T-helper 1 cell treated with Interleukin-12 subunit alpha and Interleukin-12 subunit beta and Interleukin-4 antibody, amounts not matched to agents 30 μg/mL and 1 μg/mL, for 36 hours (primary cell): Measurements from ENCODE around the gene DEDD.

Experiments used
- H3K27ac Mint-ChIP-seq: one replicate; pipeline ENCODE4 v1.8.0; 2021; ENCODE audit warnings: mild to moderate bottlenecking, mixed read lengths
- H3K27me3 Mint-ChIP-seq: one replicate; pipeline ENCODE4 v1.8.0; 2021; ENCODE audit warnings: low read depth, mixed read lengths
- H3K36me3 Mint-ChIP-seq: one replicate; pipeline ENCODE4 v1.8.0; 2021; ENCODE audit warnings: low read depth, mixed read lengths
- H3K4me1 Mint-ChIP-seq: one replicate; pipeline ENCODE4 v1.8.0; 2021; ENCODE audit warnings: low read depth, mixed read lengths
- H3K4me3 Mint-ChIP-seq: one replicate; pipeline ENCODE4 v1.8.0; 2021; ENCODE audit warnings: mild to moderate bottlenecking, moderate library complexity, mixed read lengths
- H3K9me3 Mint-ChIP-seq: one replicate; pipeline ENCODE4 v1.8.0; 2021; ENCODE audit warnings: mixed read lengths

DEDD gene

DNA sequence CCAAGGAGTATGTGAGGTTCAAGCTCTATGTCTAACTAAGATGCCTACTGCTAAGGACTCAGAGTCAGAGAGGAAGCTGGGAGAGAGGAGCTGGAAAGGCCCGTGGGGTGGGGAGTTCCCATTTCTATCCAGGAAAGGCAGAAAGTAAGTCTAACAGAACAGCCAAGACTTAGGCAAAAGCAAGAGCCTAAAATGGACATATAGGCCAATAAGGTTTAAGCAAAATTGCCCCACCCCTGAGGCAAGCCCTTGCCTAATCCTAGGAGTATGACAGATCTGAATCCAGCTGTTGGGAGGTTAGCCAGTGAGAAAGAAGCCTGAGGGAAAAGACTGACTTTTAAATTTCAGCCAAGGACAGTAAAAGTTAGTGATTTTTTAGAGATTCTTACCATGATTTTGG is 35.9 kb downstream of the DEDD start:
- Mint-ChIP-seq H3K27ac (no peak overlapping the region), H3K4me1 (peaks cover 44% of the 10 kb centered on the region), H3K4me3 (no peak overlapping the region), H3K36me3 (peaks cover 12% of the 10 kb centered on the region), H3K27me3 (peaks cover 12% of the 10 kb centered on the region), H3K9me3 (no peaks in the 10 kb centered on the region)

DNA sequence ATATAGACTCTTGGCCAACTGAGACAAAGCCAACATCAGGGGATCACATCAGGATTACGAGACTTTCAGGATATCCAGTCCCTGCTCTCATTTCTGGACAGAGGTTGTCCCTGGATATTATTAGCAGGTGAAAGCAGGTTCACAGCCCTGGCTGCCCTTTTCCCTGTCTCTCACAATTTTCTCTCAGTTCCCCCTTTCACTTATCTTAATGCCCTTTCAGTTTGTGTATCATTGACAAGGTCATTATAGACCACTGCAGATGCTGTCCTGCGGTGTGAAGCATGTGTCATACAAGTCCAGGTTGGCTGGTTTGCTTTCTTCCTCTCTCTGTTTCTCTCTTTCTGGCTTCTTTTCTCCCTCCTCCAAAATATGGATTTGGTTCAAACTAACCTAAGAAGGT is 36.5 kb downstream of the DEDD start:
- H3K27ac Mint-ChIP-seq = no peak overlapping the region

DNA sequence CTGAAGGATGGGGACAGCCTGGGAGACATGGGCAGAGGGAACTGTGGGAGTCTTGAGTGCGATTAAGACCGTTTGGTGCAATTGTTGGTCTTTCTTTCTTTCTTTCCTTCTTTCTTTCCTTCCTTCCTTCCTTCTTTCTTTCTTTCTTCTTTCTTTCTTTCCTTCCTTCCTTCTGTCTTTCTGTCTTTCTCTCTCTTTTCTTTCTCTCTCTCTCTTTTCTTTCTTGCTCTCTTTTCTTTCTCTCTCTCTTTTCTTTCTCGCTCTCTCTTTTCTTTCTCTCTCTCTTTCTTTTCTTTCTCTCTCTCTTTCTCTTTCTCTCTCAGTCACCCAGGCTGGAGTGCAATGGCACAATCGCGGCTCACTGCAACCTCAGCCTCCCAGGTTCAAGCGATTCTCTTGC is 37.2 kb downstream of the DEDD start:
- Mint-ChIP-seq H3K4me3 (no peak overlapping the region), H3K4me1 (peaks cover 51% of the 10 kb centered on the region), H3K27ac (no peak overlapping the region), H3K27me3 (peaks cover 12% of the 10 kb centered on the region), H3K36me3 (peaks cover 8% of the 10 kb centered on the region), H3K9me3 (no peaks in the 10 kb centered on the region)

More for the DNA sequence above, 36.5 kb downstream of the DEDD start:
- H3K36me3 Mint-ChIP-seq = peaks cover 9% of the 10 kb centered on the region
- no peaks in the 10 kb centered on the region for H3K9me3 Mint-ChIP-seq
- peaks cover 12% of the 10 kb centered on the region for H3K27me3 Mint-ChIP-seq
- H3K4me1 Mint-ChIP-seq = peaks cover 44% of the 10 kb centered on the region
- H3K4me3 Mint-ChIP-seq = no peak overlapping the region

DNA sequence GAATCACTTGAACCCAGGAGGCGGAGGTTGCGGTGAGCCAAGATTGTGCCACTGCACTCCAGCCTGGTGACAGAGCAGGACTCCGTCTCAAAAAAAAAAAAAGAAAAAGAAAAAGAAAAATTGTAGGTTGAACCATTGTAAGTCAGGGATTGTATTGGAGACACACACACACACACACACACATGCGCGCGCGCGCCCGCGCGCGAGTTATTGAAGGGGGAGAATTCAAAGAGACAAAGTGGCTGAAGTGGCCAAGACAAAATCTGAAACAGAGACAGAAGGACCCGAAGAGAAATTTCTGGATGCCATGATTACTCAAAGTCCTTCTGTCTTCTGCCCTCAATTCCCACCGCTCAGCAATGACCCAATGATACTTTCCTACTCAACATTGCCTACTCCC is 38.0 kb downstream of the DEDD start:
- Mint-ChIP-seq H3K27ac (no peak overlapping the region), H3K4me1 (peaks cover 51% of the 10 kb centered on the region), H3K9me3 (no peaks in the 10 kb centered on the region)

DNA sequence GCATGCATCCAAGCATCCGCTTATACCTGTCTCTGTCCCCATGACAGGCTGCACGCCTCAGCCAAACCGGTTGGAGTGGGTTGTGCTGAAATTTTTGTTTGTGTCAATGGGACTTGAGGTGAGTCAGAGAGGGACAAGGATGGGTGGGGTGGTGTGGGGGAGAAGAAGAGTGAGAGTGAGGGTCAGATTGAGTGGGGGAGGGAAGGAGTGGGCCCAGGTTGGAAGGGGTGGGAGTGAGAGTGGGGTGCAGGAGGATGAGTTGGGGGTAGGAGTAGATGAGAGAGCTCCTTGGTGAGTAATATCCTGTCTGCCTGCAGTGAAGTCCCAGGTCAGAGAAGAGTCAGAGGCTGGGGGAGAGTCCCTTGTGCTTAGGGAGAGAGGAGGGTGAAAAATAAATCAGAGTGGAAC is 39.8 kb downstream of the DEDD start:
- peaks cover 3% of the 10 kb centered on the region for H3K36me3 Mint-ChIP-seq
- peak overlapping the region; percentile 38 for H3K27ac Mint-ChIP-seq
- peaks cover 42% of the 10 kb centered on the region for H3K4me1 Mint-ChIP-seq
- H3K4me3 Mint-ChIP-seq = no peak overlapping the region
- no peaks in the 10 kb centered on the region for H3K9me3 Mint-ChIP-seq
- H3K27me3 Mint-ChIP-seq = peaks cover 8% of the 10 kb centered on the region

More for the DNA sequence above, 38.0 kb downstream of the DEDD start:
- Mint-ChIP-seq H3K36me3 (peaks cover 3% of the 10 kb centered on the region), H3K4me3 (no peak overlapping the region), H3K27me3 (peaks cover 12% of the 10 kb centered on the region)

DNA sequence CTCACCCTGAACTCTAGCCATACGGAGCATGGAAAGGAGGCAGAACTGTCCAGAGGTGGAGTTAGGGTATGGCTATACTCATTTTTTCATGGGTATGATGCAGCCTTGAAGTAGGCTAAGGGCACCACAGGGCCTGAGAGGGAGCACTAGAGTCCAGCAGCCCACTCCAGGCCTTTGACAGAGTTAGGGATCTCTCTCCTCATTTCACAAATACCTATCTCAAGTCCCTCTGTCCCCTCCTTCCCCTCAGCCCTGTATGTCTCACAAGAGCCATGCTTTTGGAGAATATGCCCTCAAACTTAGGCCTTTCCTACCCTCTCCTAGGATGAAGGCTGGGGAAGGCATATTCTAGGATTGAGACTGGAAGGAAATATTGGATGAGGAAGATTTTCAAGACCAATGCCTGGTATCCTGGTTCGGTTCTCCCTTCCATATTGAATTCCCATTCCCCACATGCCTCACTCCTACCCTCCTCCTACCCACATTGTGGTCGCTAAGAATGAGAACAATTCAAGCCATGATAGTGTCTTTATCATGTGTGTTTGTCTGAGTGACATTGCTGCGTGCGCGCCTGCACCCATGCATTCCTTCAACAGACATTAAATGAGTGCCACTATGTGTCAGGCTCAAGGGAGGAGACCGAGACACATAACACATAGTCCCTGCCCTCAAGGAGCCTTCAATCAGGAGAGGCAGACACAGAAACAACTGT is 40.5 kb downstream of the DEDD start:
- H3K9me3 Mint-ChIP-seq = no peaks in the 10 kb centered on the region
- no peaks in the 10 kb centered on the region for H3K36me3 Mint-ChIP-seq
- H3K27ac Mint-ChIP-seq = no peak overlapping the region
- H3K4me1 Mint-ChIP-seq = peaks cover 38% of the 10 kb centered on the region
- H3K4me3 Mint-ChIP-seq = no peak overlapping the region
- peaks cover 5% of the 10 kb centered on the region for H3K27me3 Mint-ChIP-seq

DNA sequence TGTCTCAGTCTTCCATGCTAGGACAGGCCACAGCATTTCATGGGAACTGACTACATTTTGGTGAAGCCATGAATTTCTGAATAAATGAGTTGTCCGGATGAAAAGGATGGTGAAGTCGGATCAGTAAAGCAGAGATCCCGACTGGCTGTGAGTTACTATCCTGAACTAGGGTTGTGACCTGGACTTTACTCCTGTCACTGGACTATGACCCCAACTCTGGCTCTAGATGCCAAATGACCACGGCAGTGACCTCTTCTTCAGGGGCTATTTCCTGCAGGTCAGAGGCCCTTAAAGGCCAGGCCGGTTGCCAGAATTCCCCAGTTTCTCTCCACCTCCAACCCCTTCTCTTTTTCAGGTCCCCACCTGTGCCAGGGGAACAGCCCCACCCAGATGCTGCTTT is 41.4 kb downstream of the DEDD start:
- no peak overlapping the region for H3K4me3 Mint-ChIP-seq
- H3K27ac Mint-ChIP-seq = no peak overlapping the region

DNA sequence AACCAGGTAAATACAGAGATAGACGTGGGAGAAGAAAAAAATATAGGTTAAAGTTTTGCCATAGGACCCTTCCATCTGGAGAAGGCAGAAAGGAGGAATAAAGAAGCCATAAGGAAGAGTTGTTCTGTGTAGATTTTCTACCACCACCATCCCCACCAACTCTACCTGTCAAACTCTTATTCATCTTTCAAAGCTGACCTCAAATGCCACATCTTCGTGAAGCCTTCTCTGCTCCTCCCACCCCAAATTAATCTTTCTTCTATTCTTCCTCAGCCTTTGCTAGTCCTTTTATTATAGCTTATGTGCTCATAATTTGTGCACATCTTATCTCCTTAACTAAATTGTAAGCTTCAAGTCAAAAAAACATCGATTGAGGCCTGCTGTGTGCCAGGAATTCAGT is 41.9 kb downstream of the DEDD start:
- no peak overlapping the region for H3K27ac Mint-ChIP-seq
- H3K36me3 Mint-ChIP-seq = no peaks in the 10 kb centered on the region
- no peak overlapping the region for H3K4me3 Mint-ChIP-seq
- H3K4me1 Mint-ChIP-seq = peaks cover 30% of the 10 kb centered on the region
- no peaks in the 10 kb centered on the region for H3K9me3 Mint-ChIP-seq
- peaks cover 5% of the 10 kb centered on the region for H3K27me3 Mint-ChIP-seq

More for the DNA sequence above, 41.4 kb downstream of the DEDD start:
- peaks cover 30% of the 10 kb centered on the region for H3K4me1 Mint-ChIP-seq
- no peaks in the 10 kb centered on the region for H3K9me3 Mint-ChIP-seq
- H3K36me3 Mint-ChIP-seq = no peaks in the 10 kb centered on the region
- H3K27me3 Mint-ChIP-seq = peaks cover 5% of the 10 kb centered on the region

DNA sequence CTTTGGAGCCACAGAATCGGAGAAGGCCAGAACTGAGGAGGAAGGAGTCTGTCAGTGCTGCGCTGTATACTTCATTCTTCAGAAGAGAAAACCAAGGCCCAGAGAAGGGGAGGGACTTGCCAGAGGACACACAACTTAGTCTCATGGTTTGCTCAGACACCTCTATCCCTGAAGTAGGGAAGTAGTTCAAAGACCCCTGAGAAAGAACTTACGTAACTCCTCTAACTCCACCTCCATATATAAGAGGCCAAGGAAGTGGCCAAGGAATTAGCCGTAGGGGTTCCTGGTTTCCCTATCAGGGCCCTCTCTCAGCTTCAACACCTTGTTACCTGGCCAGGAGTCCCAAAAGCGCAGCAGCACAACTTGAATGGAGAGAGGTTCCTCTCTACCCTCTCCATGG is 42.5 kb downstream of the DEDD start:
- Mint-ChIP-seq H3K27ac (no peak overlapping the region), H3K9me3 (no peaks in the 10 kb centered on the region), H3K4me3 (no peak overlapping the region), H3K36me3 (no peaks in the 10 kb centered on the region), H3K4me1 (peaks cover 26% of the 10 kb centered on the region), H3K27me3 (peaks cover 4% of the 10 kb centered on the region)

DNA sequence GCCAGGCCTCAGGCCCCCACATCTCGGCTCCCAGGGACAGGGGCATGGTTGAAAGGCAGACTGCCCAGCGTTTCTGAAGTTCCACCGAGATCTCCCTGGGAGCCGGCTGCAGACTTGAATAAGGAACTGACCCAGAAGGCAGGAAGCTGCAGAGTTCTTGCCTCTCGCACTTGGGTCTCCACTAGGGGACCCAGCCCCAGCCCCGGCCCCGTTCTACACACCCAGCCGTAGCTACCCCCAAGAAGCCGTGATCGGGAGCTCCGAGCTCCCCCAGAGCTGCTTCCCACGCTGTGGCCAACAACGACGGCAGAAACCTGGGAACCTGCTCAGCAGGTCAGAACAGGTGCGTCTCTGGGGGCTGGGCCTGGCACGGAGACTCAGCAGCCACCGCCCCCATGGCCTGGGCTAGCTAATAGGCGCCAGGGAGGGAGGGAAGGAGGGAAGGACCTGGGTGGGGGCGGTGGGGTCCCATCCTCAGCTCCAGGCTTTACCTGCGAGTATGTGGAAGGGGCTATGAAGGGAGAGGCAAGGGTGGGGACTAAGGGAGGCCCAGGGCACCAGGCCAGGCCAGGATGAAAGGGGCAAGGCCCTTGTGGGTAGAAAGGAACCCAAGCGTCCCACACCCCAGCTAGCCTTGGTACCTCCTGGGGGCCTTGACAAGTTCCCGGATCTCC is 43.1 kb downstream of the DEDD start, which contains the start of gene NECTIN4:
Gene NECTIN4 (minus strand): TSS at position 308 of the 674 bp plus-strand sequence. CDS start 262 bp downstream, at position 46.
- no peak within 1 kb of the TSS for H3K4me3 Mint-ChIP-seq

DNA sequence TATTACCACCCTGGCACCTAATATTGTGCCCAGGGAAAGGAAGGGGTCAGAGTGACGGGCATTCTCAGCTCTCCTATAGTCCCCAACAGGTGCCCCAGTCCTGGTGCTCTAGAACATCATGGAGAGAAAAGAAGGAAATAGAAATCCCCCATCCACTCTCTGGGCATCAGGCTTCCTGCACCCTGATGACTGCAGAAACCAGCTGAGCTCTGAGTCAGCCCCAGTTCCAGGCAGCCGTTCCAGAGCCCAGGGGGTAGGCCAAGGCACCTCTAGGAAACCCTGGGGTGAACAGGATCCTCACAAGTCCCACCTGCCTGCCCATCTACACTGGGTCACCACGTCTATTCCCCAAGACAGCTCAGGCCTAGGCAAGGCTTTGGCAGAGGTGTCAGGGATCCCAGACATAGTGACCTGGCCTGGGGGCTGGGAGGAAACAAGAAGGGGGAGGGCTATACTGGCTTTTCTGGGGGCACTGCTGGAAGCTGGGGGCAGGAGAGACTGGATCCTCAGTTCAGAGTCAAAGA is 43.8 kb downstream of the DEDD start:
- H3K9me3 Mint-ChIP-seq = no peaks in the 10 kb centered on the region
- no peak overlapping the region for H3K4me3 Mint-ChIP-seq
- H3K27me3 Mint-ChIP-seq = no peaks in the 10 kb centered on the region
- H3K4me1 Mint-ChIP-seq = peaks cover 23% of the 10 kb centered on the region
- H3K27ac Mint-ChIP-seq = no peak overlapping the region
- H3K36me3 Mint-ChIP-seq = no peaks in the 10 kb centered on the region

More for the DNA sequence above, 43.1 kb downstream of the DEDD start, which contains the start of gene NECTIN4:
- no peak within 1 kb of the TSS for H3K27ac Mint-ChIP-seq
- peaks cover 23% of the 10 kb centered on the region for H3K4me1 Mint-ChIP-seq
- H3K36me3 Mint-ChIP-seq = no peaks in the 10 kb centered on the region
- no peaks in the 10 kb centered on the region for H3K27me3 Mint-ChIP-seq
- no peaks in the 10 kb centered on the region for H3K9me3 Mint-ChIP-seq

DNA sequence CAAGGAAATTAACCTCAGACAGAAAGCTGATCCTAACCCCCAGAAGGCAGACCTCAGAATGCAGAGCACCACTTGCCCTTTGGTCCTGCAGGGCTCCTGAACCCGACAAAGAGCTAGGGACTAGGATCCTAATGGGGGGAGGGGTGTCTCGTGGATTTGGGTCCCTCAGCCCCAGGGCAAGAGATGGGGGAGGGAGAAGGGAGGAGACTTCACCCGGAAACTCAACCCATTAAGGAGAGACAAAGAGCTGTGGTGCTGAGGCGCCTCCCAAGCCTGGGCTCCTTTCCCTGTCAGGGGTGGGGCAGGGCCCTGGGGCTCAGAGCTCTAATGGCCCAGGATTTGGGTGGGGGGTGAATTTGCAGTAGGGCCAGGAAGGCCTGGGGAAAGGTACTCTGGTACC is 46.0 kb downstream of the DEDD start:
- H3K9me3 Mint-ChIP-seq = no peaks in the 10 kb centered on the region
- H3K27ac Mint-ChIP-seq = no peak overlapping the region
- H3K4me3 Mint-ChIP-seq = no peak overlapping the region
- H3K4me1 Mint-ChIP-seq = peaks cover 9% of the 10 kb centered on the region
- no peaks in the 10 kb centered on the region for H3K27me3 Mint-ChIP-seq
- no peaks in the 10 kb centered on the region for H3K36me3 Mint-ChIP-seq

DNA sequence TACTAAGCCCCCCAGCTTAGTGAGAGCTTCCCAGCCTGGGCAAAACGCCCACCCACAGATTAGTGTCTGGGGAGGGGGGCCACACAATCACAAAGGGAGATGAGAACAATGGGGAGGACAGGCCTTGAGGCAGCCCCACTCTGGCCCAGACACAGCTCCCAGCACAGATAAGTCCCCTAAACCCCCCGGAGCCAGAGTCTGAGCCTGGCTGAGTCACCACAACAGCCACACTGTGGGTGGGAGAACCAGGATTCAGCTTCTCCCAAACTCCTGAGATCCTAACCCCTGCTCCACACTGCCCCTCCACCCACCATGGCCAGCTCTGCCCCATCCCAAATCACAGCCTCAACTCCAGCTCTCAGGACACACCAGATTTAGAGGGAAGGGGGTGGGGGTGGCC is 47.3 kb downstream of the DEDD start:
- peaks cover 4% of the 10 kb centered on the region for H3K4me1 Mint-ChIP-seq

DNA sequence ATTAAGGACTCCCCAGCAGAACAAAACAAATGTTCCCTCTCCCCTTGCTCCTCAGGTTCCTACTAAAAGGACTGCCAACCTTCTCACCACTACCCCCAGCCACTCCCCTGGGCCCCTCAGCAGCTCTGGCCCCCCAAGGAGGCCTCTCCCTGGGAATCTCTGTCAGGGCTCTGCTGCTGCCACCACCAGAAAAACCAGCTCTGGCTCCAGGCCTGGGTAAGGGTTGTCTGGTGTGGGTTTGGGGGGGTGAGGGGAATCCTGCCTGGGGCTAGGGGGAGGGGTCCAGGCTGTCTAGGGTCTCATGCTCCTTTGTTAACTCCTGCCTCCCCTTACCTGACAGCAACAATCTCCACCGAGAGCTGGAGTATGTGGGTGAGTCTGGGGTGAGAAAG is 47.9 kb downstream of the DEDD start:
- Mint-ChIP-seq H3K4me1 (peaks cover 4% of the 10 kb centered on the region), H3K9me3 (no peaks in the 10 kb centered on the region), H3K27ac (no peak overlapping the region), H3K36me3 (no peaks in the 10 kb centered on the region), H3K27me3 (no peaks in the 10 kb centered on the region), H3K4me3 (no peak overlapping the region)

More for the DNA sequence above, 47.3 kb downstream of the DEDD start:
- no peak overlapping the region for H3K27ac Mint-ChIP-seq
- no peaks in the 10 kb centered on the region for H3K9me3 Mint-ChIP-seq
- H3K36me3 Mint-ChIP-seq = no peaks in the 10 kb centered on the region
- no peaks in the 10 kb centered on the region for H3K27me3 Mint-ChIP-seq
- H3K4me3 Mint-ChIP-seq = no peak overlapping the region
